Neural cell (in vitro differentiated cells): Measurements from ENCODE around the gene CALR. TPM values are rescaled to one million over a fixed set of nuclear protein-coding genes. Genes with fewer than 3 reads are reported as not detected.

Experiments
- H2AFZ ChIP-seq: fragments of 200-600, 300-800 bp; sonication (generic), shearing (Covaris generic); 2 replicates; pipeline ENCODE4 v1.6.0; 2014; ENCODE audit warnings: low read depth, mild to moderate bottlenecking, antibody characterized with exemption, low read length, moderate library complexity
- H3F3A ChIP-seq: fragments of 200-600 bp; shearing (Covaris generic); 2 replicates; pipeline ENCODE4 v1.6.1; 2016; ENCODE audit warnings: mild to moderate bottlenecking, moderate library complexity, mixed read lengths, antibody characterized with exemption, low read length; ENCODE audit not compliant: insufficient read depth, poor library complexity, severe bottlenecking
- H3K27ac ChIP-seq: fragments of 200-600, 300-800 bp; sonication (generic), shearing (Covaris generic); 2 replicates; pipeline ENCODE4 v1.5.1; 2014; ENCODE audit warnings: mild to moderate bottlenecking, low read length, moderate library complexity
- H3K27me3 ChIP-seq: fragments of 300-800, 200-600 bp; sonication (generic), shearing (Covaris generic); 2 replicates; pipeline ENCODE4 v1.6.0; 2014; ENCODE audit warnings: mild to moderate bottlenecking, low read depth, low read length, moderate library complexity; ENCODE audit not compliant: insufficient read depth
- H3K36me3 ChIP-seq: fragments of 300-800, 200-600 bp; sonication (generic), shearing (Covaris generic); 2 replicates; pipeline ENCODE4 v1.5.1; 2014; ENCODE audit warnings: mild to moderate bottlenecking, antibody characterized with exemption, low read length, moderate library complexity; ENCODE audit not compliant: insufficient read depth
- H3K4me2 ChIP-seq: fragments of 300-800, 200-600 bp; sonication (generic), shearing (Covaris generic); 2 replicates; pipeline ENCODE4 v1.6.0; 2014; ENCODE audit warnings: mild to moderate bottlenecking, low read length
- H3K4me3 ChIP-seq: fragments of 300-800, 200-600 bp; sonication (generic), shearing (Covaris generic); 2 replicates; pipeline ENCODE4 v1.5.1; 2014; ENCODE audit warnings: mild to moderate bottlenecking, low read length, moderate library complexity
- H3K79me2 ChIP-seq: fragments of 200-600 bp; shearing (Covaris generic); replicated peaks from 2 replicates; pipeline ENCODE4 v1.6.0; 2014; ENCODE audit warnings: mild to moderate bottlenecking, low read length, moderate library complexity; ENCODE audit not compliant: insufficient read depth
- H3K9ac ChIP-seq: fragments of 300-800, 200-600 bp; sonication (generic), shearing (Covaris generic); 2 replicates; pipeline ENCODE4 v1.6.1; 2016; ENCODE audit warnings: mild to moderate bottlenecking, low read length, mixed read lengths
- H3K9me2 ChIP-seq: fragments of 200-600 bp; shearing (Covaris generic); 2 replicates; pipeline ENCODE4 v1.6.1; 2016; ENCODE audit warnings: mild to moderate bottlenecking, low read length, mixed read lengths; ENCODE audit not compliant: insufficient read depth
- H3K9me3 ChIP-seq: fragments of 200-600, 300-800 bp; sonication (generic), shearing (Covaris generic); 2 replicates; pipeline ENCODE4 v1.6.1; 2016; ENCODE audit warnings: mild to moderate bottlenecking, mixed run types, low read length, moderate library complexity, mixed read lengths
- H4K20me1 ChIP-seq: fragments of 200-600 bp; shearing (Covaris generic); 2 replicates; pipeline ENCODE4 v1.6.1; 2016; ENCODE audit warnings: mild to moderate bottlenecking, mixed run types; ENCODE audit not compliant: insufficient read depth
- CTCF ChIP-seq: fragments of 450-650 bp; IDR thresholded peaks from 2 replicates; pipeline ENCODE4 v1.5.1; 2014; ENCODE audit warnings: antibody characterized with exemption, mild to moderate bottlenecking, moderate library complexity; ENCODE audit not compliant: poor library complexity, severe bottlenecking
- EP300 ChIP-seq: fragments of 450-650 bp; conservative IDR thresholded peaks from 2 replicates; pipeline ENCODE4 v1.6.1; 2014; ENCODE audit warnings: antibody characterized with exemption, mild to moderate bottlenecking, moderate library complexity; ENCODE audit not compliant: poor library complexity, severe bottlenecking
- EZH2 ChIP-seq: fragments of 200-600, 300-800 bp; shearing (Covaris generic), sonication (generic); IDR thresholded peaks from 2 replicates; pipeline ENCODE4 v1.6.1; 2014; ENCODE audit warnings: antibody characterized with exemption, low read length, borderline replicate concordance, mild to moderate bottlenecking; ENCODE audit not compliant: insufficient read depth, poor library complexity, severe bottlenecking
- MXI1 ChIP-seq: fragments of 450-650 bp; conservative IDR thresholded peaks from 2 replicates; pipeline ENCODE4 v1.6.1; 2014; ENCODE audit warnings: antibody characterized with exemption, mild to moderate bottlenecking; ENCODE audit not compliant: poor library complexity, severe bottlenecking
- POLR2AphosphoS5 ChIP-seq: IDR thresholded peaks from 2 replicates; pipeline ENCODE4 v1.6.1; 2012
- RAD21 ChIP-seq: fragments of 450-650 bp; conservative IDR thresholded peaks from 2 replicates; pipeline ENCODE4 v1.6.1; 2014; ENCODE audit warnings: antibody characterized with exemption, mild to moderate bottlenecking, moderate library complexity
- REST ChIP-seq: IDR thresholded peaks from 2 replicates; pipeline ENCODE4 v1.6.1; 2012; ENCODE audit warnings: borderline replicate concordance
- SMC3 ChIP-seq: fragments of 450-650 bp; conservative IDR thresholded peaks from 2 replicates; pipeline ENCODE4 v1.6.1; 2014; ENCODE audit warnings: antibody characterized with exemption, mild to moderate bottlenecking, moderate library complexity; ENCODE audit not compliant: poor library complexity
- TAF1 ChIP-seq: IDR thresholded peaks from 2 replicates; pipeline ENCODE4 v1.6.1; 2012; ENCODE audit warnings: low read depth
- polyA plus RNA-seq: library from polyadenylated mRNA; depleted of rRNA; stranded (reverse); fragments of >200 nt; gene quantifications from 2 replicates; pipeline ENCODE4 v1.2.3, GENCODE V29; 2014

CALR gene
- polyA plus RNA-seq, 1 donor from 2014 or later, result 242 TPM

GRCh38 chr19:12912571-12912970, 25.8 kb upstream of the CALR start:
- Histone ChIP-seq H3K27me3 (no peaks in the 10 kb centered on the region), H3K36me3 (no peaks in the 10 kb centered on the region), H3K79me2 (no peaks in the 10 kb centered on the region), H4K20me1 (no peaks in the 10 kb centered on the region), H3K9ac (no peak overlapping the region), H3K9me3 (no peaks in the 10 kb centered on the region), H2AFZ (no peak overlapping the region), H3K27ac (no peak overlapping the region), H3F3A (no peaks in the 10 kb centered on the region), H3K9me2 (no peaks in the 10 kb centered on the region), H3K4me2 (no peak overlapping the region), H3K4me3 (no peak overlapping the region)
- TF ChIP-seq SMC3 (no peak), CTCF (no peak), MXI1 (no peak), POLR2AphosphoS5 (no peak), EP300 (no peak), EZH2 (no peak), TAF1 (no peak), RAD21 (no peak), REST (no peak)

- Histone ChIP-seq H3K27me3 (no peaks in the 10 kb centered on the region), H3K9ac (no peak overlapping the region), H3K4me3 (no peak overlapping the region), H3K4me2 (no peak overlapping the region), H3K79me2 (no peaks in the 10 kb centered on the region), H3K27ac (no peak overlapping the region), H4K20me1 (no peaks in the 10 kb centered on the region), H3K9me2 (no peaks in the 10 kb centered on the region), H3K36me3 (no peaks in the 10 kb centered on the region), H3F3A (no peaks in the 10 kb centered on the region), H2AFZ (no peak overlapping the region), H3K9me3 (no peaks in the 10 kb centered on the region)
- no peak for TF ChIP-seq EP300
- TF ChIP-seq RAD21, result no peak
Observed at GRCh38 chr19:12913011-12913561, 25.3 kb upstream of the CALR start.
